ENCODE measurements around the gene STAT1.

DNA sequence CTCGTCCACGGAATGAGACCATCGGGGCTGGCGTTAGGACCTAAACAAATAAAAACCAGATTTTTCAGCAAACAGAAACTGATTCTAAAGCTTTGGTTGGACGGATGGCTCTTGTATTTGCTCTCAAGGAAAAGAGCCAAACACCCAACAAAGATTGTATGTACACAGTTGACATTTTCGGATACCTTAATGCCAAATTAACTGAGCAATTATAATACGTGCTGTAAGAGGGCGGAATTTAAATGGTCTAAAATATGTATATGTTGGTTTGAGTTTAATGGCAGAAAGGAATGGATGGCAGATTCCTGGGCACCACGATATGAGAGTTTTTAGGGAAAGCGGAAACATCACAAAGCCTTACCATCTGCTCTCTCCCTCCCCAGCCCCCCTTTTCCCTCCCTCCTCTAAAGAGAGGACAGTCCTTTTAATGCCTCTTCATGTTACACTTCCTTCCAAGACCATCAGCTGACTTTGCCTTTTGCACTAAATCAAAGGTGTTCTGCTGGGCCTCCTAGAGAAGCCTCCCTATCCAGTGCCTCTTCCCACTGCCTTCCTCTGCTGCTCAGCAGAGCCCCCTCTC lies 33.3 kb downstream of the STAT1 start:
- TF ChIP-seq EZH2 (IDR thresholded peaks at IDR 0.05; ENCODE audit: borderline replicate concordance, low read depth, low read length, severe bottlenecking) (no peak), CTCF (IDR thresholded peaks at IDR 0.05; ENCODE audit: borderline replicate concordance, extremely low read depth, low read length, poor library complexity, severe bottlenecking) (no peak)
